A549 (cell line): ENCODE measurements around the gene ZFP62. TPM values are rescaled to one million over a fixed set of nuclear protein-coding genes. Genes with fewer than 3 reads are reported as not detected.

ENCODE experiments used
- ATAC-seq, 2 experiments: fragments of 200-7000 bp in 1 of 2; fragments of >200 bp in 1 of 2; cut with Nextera tagmentation in 1 of 2; cut with Tn5 transposase in 1 of 2; 3 replicates each; pipeline versions ENCODE4 v1.8.0 to v1.9.1; 2018 to 2020; ENCODE audit warnings: mild to moderate bottlenecking in 1 of 2, moderate library complexity in 1 of 2
- CTCF ChIA-PET: fragments of 300-600 bp; sonication (Branson Sonifier 250); formaldehyde crosslinking; extraction: SDS; loops from one replicate; lab custom pipeline; 2021; ENCODE audit warnings: antibody characterized with exemption, inconsistent platforms; lab: Yijun Ruan, JAX
- POLR2A ChIA-PET: fragments of 350-600 bp; formaldehyde crosslinking; extraction: SDS; loops from one replicate; lab custom pipeline; 2021; ENCODE audit warnings: antibody characterized with exemption, inconsistent platforms; lab: Yijun Ruan, JAX
- DNase-seq, 2 experiments: peaks; one replicate each; pipeline versions ENCODE4 v3.0.0 to v3.0.0-alpha.2; 2011 to 2016; ENCODE audit warnings: low read depth in 1 of 2, low spot score in 1 of 2
- FAIRE-seq: peaks from 2 replicates; lab custom pipeline; 2011; peaks lifted over from hg19 to GRCh38; lab: Jason Lieb, UNC
- H3K27ac ChIP-seq, 2 experiments: fragments of >200 bp; sonication (Bioruptor Twin); formaldehyde crosslinking; 3 replicates each; pipeline ENCODE4 v1.5.1; 2016 to 2017
- H3K4me1 ChIP-seq: fragments of >200 bp; sonication (Bioruptor Twin); formaldehyde crosslinking; 3 replicates; pipeline ENCODE4 v1.6.1; 2016
- H3K4me2 ChIP-seq: fragments of >200 bp; sonication (Bioruptor Twin); formaldehyde crosslinking; 3 replicates; pipeline ENCODE4 v1.6.1; 2016
- H3K4me3 ChIP-seq: fragments of >200 bp; sonication (Bioruptor Twin); formaldehyde crosslinking; 3 replicates; pipeline ENCODE4 v1.5.1; 2016
- H3K9me3 ChIP-seq: fragments of >200 bp; sonication (Bioruptor Twin); formaldehyde crosslinking; 3 replicates; pipeline ENCODE4 v1.6.1; 2016
- CHD4 ChIP-seq: fragments of 200-600 bp; sonication (generic); IDR thresholded peaks from 2 replicates; pipeline ENCODE4 v1.6.1; 2016; ENCODE audit warnings: antibody characterized with exemption, mild to moderate bottlenecking, borderline replicate concordance
- EP300 ChIP-seq, 2 experiments: fragments of >200 bp; sonication (Bioruptor Twin); formaldehyde crosslinking; IDR thresholded peaks; 2 replicates in 1 of 2; 3 replicates in 1 of 2; pipeline ENCODE4 v1.6.1; 2016 to 2017
- FOSL2 ChIP-seq, 2 experiments: fragments of 450-650 bp in 1 of 2; fragments of >200 bp in 1 of 2; sonication (Bioruptor Twin) in 1 of 2; formaldehyde crosslinking; IDR thresholded peaks; 2 replicates each; pipeline versions ENCODE4 v1.5.0 to v1.6.1; 2016 to 2020; ENCODE audit warnings: mild to moderate bottlenecking in 1 of 2, moderate library complexity in 1 of 2
- HEYL ChIP-seq: fragments of 250-450 bp; sonication (Bioruptor Pico); IDR thresholded peaks from 2 replicates; pipeline ENCODE4 v1.8.0; 2021; ENCODE audit warnings: mild to moderate bottlenecking, moderate library complexity
- HOXB5 ChIP-seq: fragments of 250-450 bp; sonication (Bioruptor Pico); IDR thresholded peaks from 2 replicates; pipeline ENCODE4 v1.5.0; 2020; ENCODE audit warnings: mild to moderate bottlenecking, moderate library complexity
- KDM1A ChIP-seq: fragments of 200-600 bp; sonication (generic); IDR thresholded peaks from 2 replicates; pipeline ENCODE4 v1.6.1; 2016; ENCODE audit warnings: low read depth, mild to moderate bottlenecking
- NPAS2 ChIP-seq: fragments of 250-450 bp; sonication (Bioruptor Pico); IDR thresholded peaks from 2 replicates; pipeline ENCODE4 v1.8.0; 2022; ENCODE audit warnings: mild to moderate bottlenecking, moderate library complexity, borderline replicate concordance
- NR3C1 ChIP-seq: fragments of >200 bp; sonication (Bioruptor Twin); formaldehyde crosslinking; IDR thresholded peaks from 3 replicates; pipeline ENCODE4 v1.6.1; 2017
- RAD21 ChIP-seq, 2 experiments: fragments of >200 bp in 1 of 2; sonication (Bioruptor Twin) in 1 of 2; formaldehyde crosslinking in 1 of 2; IDR thresholded peaks in 1 of 2; conservative IDR thresholded peaks in 1 of 2; 2 replicates in 1 of 2; 3 replicates in 1 of 2; pipeline ENCODE4 v1.6.1; 2012 to 2018; ENCODE audit warnings: inconsistent platforms in 1 of 2
- RARB ChIP-seq: fragments of 250-450 bp; sonication (Bioruptor Pico); IDR thresholded peaks from 2 replicates; pipeline ENCODE4 v1.8.0; 2021; ENCODE audit warnings: mild to moderate bottlenecking, moderate library complexity
- RNF2 ChIP-seq: fragments of 200-600 bp; sonication (generic); IDR thresholded peaks from 2 replicates; pipeline ENCODE4 v1.6.1; 2016; ENCODE audit warnings: low read depth, mild to moderate bottlenecking, antibody characterized with exemption, moderate library complexity, borderline replicate concordance
- ZSCAN20 ChIP-seq: fragments of 250-450 bp; sonication (Bioruptor Pico); IDR thresholded peaks from 2 replicates; pipeline ENCODE4 v1.8.0; 2022; ENCODE audit warnings: mild to moderate bottlenecking, moderate library complexity
- WGBS: methylation state at CpG from one replicate; pipeline ENCODE4 v1.1.6; 2017; ENCODE audit errors: missing lambda C conversion rate; 5-methylcytosine and 5-hydroxymethylcytosine counted together
- polyA plus RNA-seq, 4 experiments: library from polyadenylated mRNA; depleted of rRNA in 3 of 4; stranded (reverse); fragments of >200 nt; fragmentation: RNase III in 1 of 4; extraction: RNeasy Plus Mini Kit Qiagen cat#74134 plus additional on column Dnase treatment in 1 of 4; gene quantifications; 2 replicates in 3 of 4; 3 replicates in 1 of 4; pipeline ENCODE4 v1.2.3, GENCODE V29; 2011 to 2017
- TF ChIP-seq, protein P1 (sequence below): fragments of >200 bp; sonication (Bioruptor Twin); formaldehyde crosslinking; IDR thresholded peaks from 2 replicates; pipeline ENCODE4 v1.6.1; 2016
- TF ChIP-seq, protein P2 (sequence below): fragments of >200 bp; sonication (Bioruptor Twin); formaldehyde crosslinking; IDR thresholded peaks from 3 replicates; pipeline ENCODE4 v1.6.1; 2016
- TF ChIP-seq, protein P3 (sequence below): fragments of 250-450 bp; sonication (Bioruptor Pico); IDR thresholded peaks from 2 replicates; pipeline ENCODE4 v1.5.0; 2020; ENCODE audit warnings: low read depth, mild to moderate bottlenecking, moderate library complexity
- TF ChIP-seq, protein P4 (sequence below): fragments of >200 bp; sonication (Bioruptor Twin); formaldehyde crosslinking; IDR thresholded peaks from 3 replicates; pipeline ENCODE4 v1.5.1; 2016
- TF ChIP-seq, protein P5 (sequence below): fragments of 200-600 bp; sonication (generic); IDR thresholded peaks from 2 replicates; pipeline ENCODE4 v1.6.1; 2016; ENCODE audit warnings: antibody characterized with exemption, mild to moderate bottlenecking, moderate library complexity

Gene ZFP62
- polyA plus RNA-seq, 2 of the 4 experiments (the other 2 are of a cell fraction), result 13.9 to 23.4 TPM

DNA sequence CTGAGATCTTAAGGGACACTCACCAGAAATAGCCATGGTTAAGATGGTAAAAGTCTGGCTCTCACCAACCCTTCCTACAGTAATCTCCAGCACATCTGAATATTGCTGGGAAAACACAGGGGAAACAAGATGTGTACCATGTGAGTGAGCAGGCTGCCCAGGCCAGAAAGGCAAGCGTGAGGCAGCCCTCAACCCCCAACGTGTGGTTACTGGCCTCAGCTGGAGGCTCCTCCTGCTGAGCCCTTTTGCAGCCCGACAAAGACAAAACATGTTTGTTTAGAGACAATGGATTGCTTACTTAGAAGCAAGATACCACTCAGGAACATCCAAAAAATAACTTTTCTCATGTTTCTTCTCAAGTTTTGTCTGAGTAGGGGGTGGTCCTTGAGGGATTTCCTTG is 16.6 kb downstream of the ZFP62 start (continued):
- TF ChIP-seq, protein P1, sequence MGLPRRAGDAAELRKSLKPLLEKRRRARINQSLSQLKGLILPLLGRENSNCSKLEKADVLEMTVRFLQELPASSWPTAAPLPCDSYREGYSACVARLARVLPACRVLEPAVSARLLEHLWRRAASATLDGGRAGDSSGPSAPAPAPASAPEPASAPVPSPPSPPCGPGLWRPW, result no peak
- TF ChIP-seq NPAS2 (CRISPR knock-in tag), result no peak
- TF ChIP-seq ZSCAN20 (CRISPR knock-in tag), result no peak
- TF ChIP-seq, all 56 proteins: peak for 0

DNA sequence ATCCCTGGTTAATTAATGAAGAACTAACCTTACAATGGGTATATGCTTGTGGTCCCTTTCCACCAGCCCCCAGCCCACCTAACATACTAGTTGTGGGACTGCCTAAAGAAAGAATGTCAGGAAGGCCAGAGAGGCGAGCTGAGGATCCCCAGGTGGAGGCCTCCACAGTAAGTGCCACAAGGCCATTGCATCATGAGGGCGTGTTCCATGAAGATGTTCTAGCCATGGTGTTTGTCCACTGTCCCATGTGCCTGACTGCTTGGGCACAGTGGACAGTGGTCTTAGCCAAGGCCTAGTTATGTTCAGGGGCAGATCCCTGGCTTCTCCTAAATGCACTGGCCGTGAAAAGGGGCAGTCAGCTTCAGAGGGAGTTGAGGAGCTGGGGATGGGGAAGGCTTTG is 21.1 kb downstream of the ZFP62 start:
- no peak overlapping the region for H3K27ac ChIP-seq
- H3K9me3 ChIP-seq, result peaks cover 26% of the 10 kb centered on the region
- ATAC-seq, result no peak
- no peak overlapping the region for H3K4me3 ChIP-seq
- ChIA-PET POLR2A (interaction anchor here (1.1 kb wide), 1 partner anchor 20 kb away, joined by 3 read pairs; no protein-coding TSS in a partner anchor), CTCF (interaction anchor here (0.6 to 3.4 kb wide), 3 partner anchors 9 to 20 kb away, joined by 3 to 14 read pairs (median 3); no protein-coding TSS in a partner anchor)
- no peak overlapping the region for H3K4me2 ChIP-seq
- no peak for FAIRE-seq
- H3K4me1 ChIP-seq, result no peaks in the 10 kb centered on the region
- TF ChIP-seq, protein P2, sequence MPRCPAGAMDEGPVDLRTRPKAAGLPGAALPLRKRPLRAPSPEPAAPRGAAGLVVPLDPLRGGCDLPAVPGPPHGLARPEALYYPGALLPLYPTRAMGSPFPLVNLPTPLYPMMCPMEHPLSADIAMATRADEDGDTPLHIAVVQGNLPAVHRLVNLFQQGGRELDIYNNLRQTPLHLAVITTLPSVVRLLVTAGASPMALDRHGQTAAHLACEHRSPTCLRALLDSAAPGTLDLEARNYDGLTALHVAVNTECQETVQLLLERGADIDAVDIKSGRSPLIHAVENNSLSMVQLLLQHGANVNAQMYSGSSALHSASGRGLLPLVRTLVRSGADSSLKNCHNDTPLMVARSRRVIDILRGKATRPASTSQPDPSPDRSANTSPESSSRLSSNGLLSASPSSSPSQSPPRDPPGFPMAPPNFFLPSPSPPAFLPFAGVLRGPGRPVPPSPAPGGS, result no peak
- TF ChIP-seq NR3C1, result no peak
- no peak for TF ChIP-seq HOXB5 (CRISPR knock-in tag)
- no peak for TF ChIP-seq HEYL (CRISPR knock-in tag)
- TF ChIP-seq EP300 (IDR thresholded peaks at IDR 0.05), result no peak
- TF ChIP-seq, protein P3, sequence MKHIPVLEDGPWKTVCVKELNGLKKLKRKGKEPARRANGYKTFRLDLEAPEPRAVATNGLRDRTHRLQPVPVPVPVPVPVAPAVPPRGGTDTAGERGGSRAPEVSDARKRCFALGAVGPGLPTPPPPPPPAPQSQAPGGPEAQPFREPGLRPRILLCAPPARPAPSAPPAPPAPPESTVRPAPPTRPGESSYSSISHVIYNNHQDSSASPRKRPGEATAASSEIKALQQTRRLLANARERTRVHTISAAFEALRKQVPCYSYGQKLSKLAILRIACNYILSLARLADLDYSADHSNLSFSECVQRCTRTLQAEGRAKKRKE, result no peak
- TF ChIP-seq RARB (CRISPR knock-in tag), result no peak
- TF ChIP-seq FOSL2 (IDR thresholded peaks at IDR 0.05), result no peak
- no peak for TF ChIP-seq FOSL2 (CRISPR knock-in tag; IDR thresholded peaks at IDR 0.05)
- no peak for TF ChIP-seq RNF2
- TF ChIP-seq CHD4, result no peak
- TF ChIP-seq, protein P4, sequence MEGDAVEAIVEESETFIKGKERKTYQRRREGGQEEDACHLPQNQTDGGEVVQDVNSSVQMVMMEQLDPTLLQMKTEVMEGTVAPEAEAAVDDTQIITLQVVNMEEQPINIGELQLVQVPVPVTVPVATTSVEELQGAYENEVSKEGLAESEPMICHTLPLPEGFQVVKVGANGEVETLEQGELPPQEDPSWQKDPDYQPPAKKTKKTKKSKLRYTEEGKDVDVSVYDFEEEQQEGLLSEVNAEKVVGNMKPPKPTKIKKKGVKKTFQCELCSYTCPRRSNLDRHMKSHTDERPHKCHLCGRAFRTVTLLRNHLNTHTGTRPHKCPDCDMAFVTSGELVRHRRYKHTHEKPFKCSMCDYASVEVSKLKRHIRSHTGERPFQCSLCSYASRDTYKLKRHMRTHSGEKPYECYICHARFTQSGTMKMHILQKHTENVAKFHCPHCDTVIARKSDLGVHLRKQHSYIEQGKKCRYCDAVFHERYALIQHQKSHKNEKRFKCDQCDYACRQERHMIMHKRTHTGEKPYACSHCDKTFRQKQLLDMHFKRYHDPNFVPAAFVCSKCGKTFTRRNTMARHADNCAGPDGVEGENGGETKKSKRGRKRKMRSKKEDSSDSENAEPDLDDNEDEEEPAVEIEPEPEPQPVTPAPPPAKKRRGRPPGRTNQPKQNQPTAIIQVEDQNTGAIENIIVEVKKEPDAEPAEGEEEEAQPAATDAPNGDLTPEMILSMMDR, result no peak
- WGBS, result 84% methylated on average over 3 of the region's 3 CpGs
- no peak for DNase-seq

DNA sequence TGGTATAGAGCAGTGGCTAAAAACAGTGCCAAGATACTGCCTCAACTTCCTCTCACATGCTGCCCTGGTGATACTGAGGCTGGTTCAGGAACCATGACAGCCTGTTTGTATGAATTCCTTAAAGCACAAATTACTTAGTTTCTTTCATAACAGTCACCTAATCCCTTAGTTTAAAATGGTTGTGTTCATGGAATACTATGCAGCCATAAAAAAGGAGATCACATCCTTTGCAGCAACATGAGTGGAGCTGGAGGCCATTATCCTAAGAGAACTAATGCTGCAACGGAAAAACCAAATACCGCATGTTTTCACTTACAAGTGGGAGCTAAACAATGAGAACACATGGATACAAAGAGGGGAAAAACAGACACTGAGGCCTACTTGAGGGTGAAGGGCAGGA is 21.8 kb downstream of the ZFP62 start:
- POLR2A ChIA-PET, result interaction anchor here (1.1 kb wide), 1 partner anchor 21 kb away, joined by 3 read pairs; no protein-coding TSS in a partner anchor
- no peak overlapping the region for H3K4me2 ChIP-seq
- TF ChIP-seq, protein P5, sequence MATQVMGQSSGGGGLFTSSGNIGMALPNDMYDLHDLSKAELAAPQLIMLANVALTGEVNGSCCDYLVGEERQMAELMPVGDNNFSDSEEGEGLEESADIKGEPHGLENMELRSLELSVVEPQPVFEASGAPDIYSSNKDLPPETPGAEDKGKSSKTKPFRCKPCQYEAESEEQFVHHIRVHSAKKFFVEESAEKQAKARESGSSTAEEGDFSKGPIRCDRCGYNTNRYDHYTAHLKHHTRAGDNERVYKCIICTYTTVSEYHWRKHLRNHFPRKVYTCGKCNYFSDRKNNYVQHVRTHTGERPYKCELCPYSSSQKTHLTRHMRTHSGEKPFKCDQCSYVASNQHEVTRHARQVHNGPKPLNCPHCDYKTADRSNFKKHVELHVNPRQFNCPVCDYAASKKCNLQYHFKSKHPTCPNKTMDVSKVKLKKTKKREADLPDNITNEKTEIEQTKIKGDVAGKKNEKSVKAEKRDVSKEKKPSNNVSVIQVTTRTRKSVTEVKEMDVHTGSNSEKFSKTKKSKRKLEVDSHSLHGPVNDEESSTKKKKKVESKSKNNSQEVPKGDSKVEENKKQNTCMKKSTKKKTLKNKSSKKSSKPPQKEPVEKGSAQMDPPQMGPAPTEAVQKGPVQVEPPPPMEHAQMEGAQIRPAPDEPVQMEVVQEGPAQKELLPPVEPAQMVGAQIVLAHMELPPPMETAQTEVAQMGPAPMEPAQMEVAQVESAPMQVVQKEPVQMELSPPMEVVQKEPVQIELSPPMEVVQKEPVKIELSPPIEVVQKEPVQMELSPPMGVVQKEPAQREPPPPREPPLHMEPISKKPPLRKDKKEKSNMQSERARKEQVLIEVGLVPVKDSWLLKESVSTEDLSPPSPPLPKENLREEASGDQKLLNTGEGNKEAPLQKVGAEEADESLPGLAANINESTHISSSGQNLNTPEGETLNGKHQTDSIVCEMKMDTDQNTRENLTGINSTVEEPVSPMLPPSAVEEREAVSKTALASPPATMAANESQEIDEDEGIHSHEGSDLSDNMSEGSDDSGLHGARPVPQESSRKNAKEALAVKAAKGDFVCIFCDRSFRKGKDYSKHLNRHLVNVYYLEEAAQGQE, result no peak
- TF ChIP-seq KDM1A (peak; percentile 46; the same call in 1 of the 2 replicates), RAD21 (conservative IDR thresholded peaks at IDR 0.05 in 1 of 2, IDR thresholded peaks at IDR 0.05 in 1 of 2) (no peak)
- peaks cover 20% of the 10 kb centered on the region; the same call in 1 of the 3 replicates for H3K9me3 ChIP-seq
- H3K4me1 ChIP-seq, result no peaks in the 10 kb centered on the region
- CTCF ChIA-PET, result interaction anchor here (0.9 to 3.4 kb wide), 3 partner anchors 8 to 23 kb away, joined by 3 to 14 read pairs (median 3); no protein-coding TSS in a partner anchor
- 87% methylated on average over 2 of the region's 2 CpGs for WGBS
- no peak overlapping the region for H3K4me3 ChIP-seq
- DNase-seq, result no peak
- no peak for ATAC-seq
- no peak for FAIRE-seq
- no peak overlapping the region for H3K27ac ChIP-seq
